ENCODE measurements around the gene UBE2J2.
A peak's percentile ranks its signal among the peaks of the same experiment; 100 is the strongest.

UBE2J2 gene

GRCh38 chr1:1217621-1218523, 55.8 kb downstream of the UBE2J2 start:
- DNase-seq (ENCODE audit: low spot score) = no peak

GRCh38 chr1:1216770-1217620, 56.7 kb downstream of the UBE2J2 start:
- no peak for DNase-seq (ENCODE audit: low spot score)
- TF ChIP-seq CTCF (IDR thresholded peaks at IDR 0.05; ENCODE audit: extremely low read depth, missing control alignments) = no peak

More at GRCh38 chr1:1217621-1218523, 55.8 kb downstream of the UBE2J2 start:
- no peak for TF ChIP-seq CTCF (IDR thresholded peaks at IDR 0.05; ENCODE audit: extremely low read depth, missing control alignments)

GRCh38 chr1:1215881-1216605, 57.6 kb downstream of the UBE2J2 start:
- DNase-seq (ENCODE audit: low spot score) = no peak
- no peak for TF ChIP-seq CTCF (IDR thresholded peaks at IDR 0.05; ENCODE audit: extremely low read depth, missing control alignments)

- no peak for DNase-seq (ENCODE audit: low spot score)
- TF ChIP-seq CTCF (IDR thresholded peaks at IDR 0.05; ENCODE audit: extremely low read depth, missing control alignments) = no peak
Measured at GRCh38 chr1:1215080-1215676, 58.5 kb downstream of the UBE2J2 start.

- DNase-seq (ENCODE audit: low spot score) = peak; percentile 74
- TF ChIP-seq CTCF (IDR thresholded peaks at IDR 0.05; ENCODE audit: extremely low read depth, missing control alignments) = no peak
Measured at GRCh38 chr1:1213345-1214265, 60.0 kb downstream of the UBE2J2 start, which contains the start of gene TNFRSF4. TNFRSF4 (minus strand) TSS chr1:1214153; CDS start chr1:1214127, 26 bp downstream.

GRCh38 chr1:1212780-1213344, 60.8 kb downstream of the UBE2J2 start:
- no peak for TF ChIP-seq CTCF (IDR thresholded peaks at IDR 0.05; ENCODE audit: extremely low read depth, missing control alignments)

More at GRCh38 chr1:1212780-1213344, 60.8 kb downstream of the UBE2J2 start:
- DNase-seq (ENCODE audit: low spot score) = peak; percentile 84
